D341Med (cell line): ENCODE data around the gene LRRC7.

Source experiments
- DNase-seq: peaks from one replicate; pipeline ENCODE4 v3.0.0; 2012; ENCODE audit warnings: low spot score

LRRC7 gene

GRCh38 chr1:70093250-70093975 lies 525.7 kb downstream of the LRRC7 start:
- no peak for DNase-seq

- DNase-seq, result no peak
Measured at GRCh38 chr1:70101231-70101630, 533.5 kb downstream of the LRRC7 start.

- DNase-seq, result no peak
Measured at GRCh38 chr1:70101774-70102173, 534.1 kb downstream of the LRRC7 start.

- DNase-seq, result no peak
Measured at GRCh38 chr1:70103770-70104169, 536.0 kb downstream of the LRRC7 start.

- no peak for DNase-seq
Measured at GRCh38 chr1:70109241-70109640, 541.5 kb downstream of the LRRC7 start.

GRCh38 chr1:70112838-70113237 lies 545.1 kb downstream of the LRRC7 start:
- no peak for DNase-seq

GRCh38 chr1:70115315-70115714 lies 547.6 kb downstream of the LRRC7 start:
- DNase-seq, result no peak

- DNase-seq, result no peak
Measured at GRCh38 chr1:70117046-70117445, 549.3 kb downstream of the LRRC7 start.

GRCh38 chr1:70134148-70134547 lies 566.4 kb downstream of the LRRC7 start:
- DNase-seq, result peak; percentile 45

- DNase-seq, result no peak
Measured at GRCh38 chr1:70140343-70140742, 572.6 kb downstream of the LRRC7 start.

- no peak for DNase-seq
Measured at GRCh38 chr1:70140894-70141293, 573.2 kb downstream of the LRRC7 start.

- DNase-seq, result no peak
Measured at GRCh38 chr1:70142075-70142474, 574.4 kb downstream of the LRRC7 start.

- no peak for DNase-seq
Measured at GRCh38 chr1:70143048-70143659, 575.4 kb downstream of the LRRC7 start.

GRCh38 chr1:70146488-70146887 lies 578.8 kb downstream of the LRRC7 start:
- no peak for DNase-seq

GRCh38 chr1:70150444-70150843 lies 582.7 kb downstream of the LRRC7 start:
- no peak for DNase-seq

- no peak for DNase-seq
Measured at GRCh38 chr1:70153739-70154138, 586.0 kb downstream of the LRRC7 start.

GRCh38 chr1:70156529-70157120 lies 588.9 kb downstream of the LRRC7 start:
- DNase-seq, result no peak

- DNase-seq, result no peak
Measured at GRCh38 chr1:70164350-70164749, 596.6 kb downstream of the LRRC7 start.

- DNase-seq, result no peak
Measured at GRCh38 chr1:70168283-70168682, 600.6 kb downstream of the LRRC7 start.

- DNase-seq, result no peak
Measured at GRCh38 chr1:70169018-70169839, 601.5 kb downstream of the LRRC7 start.

GRCh38 chr1:70171512-70171911 lies 603.8 kb downstream of the LRRC7 start:
- no peak for DNase-seq
